SK-N-SH (cell line): ENCODE data around the gene CENPO. TPM values are rescaled to one million over a fixed set of nuclear protein-coding genes. Genes with fewer than 3 reads are reported as not detected.

ENCODE experiments used
- CTCF ChIA-PET: fragments of 300-600, 350-600 bp; formaldehyde crosslinking; extraction: SDS; loops from one replicate; lab custom pipeline; 2021; lab: Yijun Ruan, JAX
- POLR2A ChIA-PET: fragments of 350-600 bp; sonication (Branson Sonifier 250); formaldehyde crosslinking; extraction: SDS; loops from one replicate; lab custom pipeline; 2020; ENCODE audit warnings: antibody characterized with exemption, inconsistent platforms; lab: Yijun Ruan, JAX
- DNase-seq: peaks from one replicate; pipeline ENCODE4 v3.0.0; 2012
- H2AFZ ChIP-seq: fragments of 200-600 bp; sonication (generic); 2 replicates; pipeline ENCODE4 v1.8.1; 2016; ENCODE audit warnings: antibody characterized with exemption, mild to moderate bottlenecking, low read depth
- H3F3A ChIP-seq: fragments of 200-600 bp; sonication (generic); replicated peaks from 2 replicates; pipeline ENCODE3; 2016; ENCODE audit warnings: antibody characterized with exemption, mild to moderate bottlenecking; ENCODE audit not compliant: insufficient read depth
- H3K27ac ChIP-seq, 2 experiments: fragments of 200-500 bp in 1 of 2; fragments of 200-600 bp in 1 of 2; sonication (Bioruptor generic) in 1 of 2; sonication (generic), shearing (Covaris generic) in 1 of 2; 2 replicates each; pipeline versions ENCODE4 v1.5.1 to v1.6.1; 2014 to 2016; ENCODE audit warnings: low read depth in 2 of 2, inconsistent platforms in 1 of 2, low read length in 1 of 2, mild to moderate bottlenecking in 1 of 2, mixed read lengths in 1 of 2
- H3K27me3 ChIP-seq: fragments of 200-600 bp; sonication (generic), shearing (Covaris generic); 2 replicates; pipeline ENCODE4 v1.6.1; 2016; ENCODE audit warnings: mixed run types; ENCODE audit not compliant: insufficient read depth
- H3K36me3 ChIP-seq, 2 experiments: fragments of 200-500 bp in 1 of 2; fragments of 200-600 bp in 1 of 2; sonication (Bioruptor generic) in 1 of 2; sonication (generic) in 1 of 2; replicated peaks in 1 of 2; 2 replicates each; pipeline versions ENCODE3 to v1.5.1; 2014 to 2016; ENCODE audit warnings: low read length in 1 of 2, mild to moderate bottlenecking in 1 of 2; ENCODE audit not compliant: insufficient read depth in 2 of 2, control insufficient read depth in 1 of 2
- H3K4me1 ChIP-seq, 2 experiments: fragments of 200-500 bp in 1 of 2; fragments of 200-600 bp in 1 of 2; sonication (Bioruptor generic) in 1 of 2; sonication (generic), shearing (Covaris generic) in 1 of 2; 2 replicates each; pipeline versions ENCODE4 v1.5.1 to v1.6.1; 2014 to 2016; ENCODE audit warnings: low read depth in 1 of 2, low read length in 1 of 2, mixed run types in 1 of 2; ENCODE audit not compliant: insufficient read depth in 2 of 2, control insufficient read depth in 1 of 2
- H3K4me2 ChIP-seq: fragments of 200-600 bp; sonication (generic), shearing (Covaris generic); 2 replicates; pipeline ENCODE4 v1.6.1; 2017; ENCODE audit warnings: mixed run types
- H3K4me3 ChIP-seq, 2 experiments: fragments of 200-500 bp in 1 of 2; fragments of 200-600 bp in 1 of 2; sonication (Bioruptor generic) in 1 of 2; sonication (generic), shearing (Covaris generic) in 1 of 2; 2 replicates each; pipeline versions ENCODE4 v1.5.1 to v1.8.1; 2014 to 2016; ENCODE audit warnings: low read depth in 2 of 2, inconsistent platforms in 1 of 2, low read length in 1 of 2, mild to moderate bottlenecking in 1 of 2, mixed read lengths in 1 of 2, moderate library complexity in 1 of 2
- H3K79me2 ChIP-seq: fragments of 200-600 bp; sonication (generic); 2 replicates; pipeline ENCODE4 v1.8.1; 2017; ENCODE audit warnings: mild to moderate bottlenecking; ENCODE audit not compliant: insufficient read depth
- H3K9ac ChIP-seq: fragments of 200-600 bp; sonication (generic); 2 replicates; pipeline ENCODE4 v1.6.1; 2017; ENCODE audit warnings: mixed run types
- H3K9me2 ChIP-seq: fragments of 200-600 bp; sonication (generic); 2 replicates; pipeline ENCODE4 v1.6.1; 2017; ENCODE audit warnings: mixed run types
- H3K9me3 ChIP-seq: fragments of 200-600 bp; sonication (generic); 2 replicates; pipeline ENCODE4 v1.6.1; 2017; ENCODE audit warnings: mixed run types, mild to moderate bottlenecking, moderate library complexity
- H4K20me1 ChIP-seq: fragments of 200-600 bp; sonication (generic); 2 replicates; pipeline ENCODE4 v1.6.1; 2017; ENCODE audit warnings: mild to moderate bottlenecking, mixed run types; ENCODE audit not compliant: insufficient read depth
- CHD2 ChIP-seq: fragments of 150-350 bp; IDR thresholded peaks from 2 replicates; pipeline ENCODE4 v1.6.1; 2018; ENCODE audit warnings: low read length; ENCODE audit not compliant: partially characterized antibody
- ELF1 ChIP-seq: IDR thresholded peaks from 2 replicates; pipeline ENCODE4 v1.4.0; 2012
- GATA2 ChIP-seq: sonication (generic); formaldehyde crosslinking; IDR thresholded peaks from 2 replicates; pipeline ENCODE4 v1.5.0; 2020; ENCODE audit warnings: mild to moderate bottlenecking, missing genetic modification reagents
- MEF2A ChIP-seq: IDR thresholded peaks from 2 replicates; pipeline ENCODE4 v1.4.0; 2012; ENCODE audit warnings: low read depth, borderline replicate concordance
- NFIC ChIP-seq: IDR thresholded peaks from 2 replicates; pipeline ENCODE4 v1.4.0; 2012; ENCODE audit warnings: borderline replicate concordance
- POLR2AphosphoS5 ChIP-seq: IDR thresholded peaks from 2 replicates; pipeline ENCODE4 v1.6.1; 2012; ENCODE audit warnings: low read depth, low read length
- REST ChIP-seq: IDR thresholded peaks from 2 replicates; pipeline ENCODE4 v1.6.1; 2012; ENCODE audit warnings: mild to moderate bottlenecking, low read depth, low read length, moderate library complexity
- TEAD4 ChIP-seq: IDR thresholded peaks from 2 replicates; pipeline ENCODE4 v1.4.0; 2012; ENCODE audit warnings: mild to moderate bottlenecking, borderline replicate concordance; ENCODE audit not compliant: insufficient read depth
- USF2 ChIP-seq: fragments of 150-350 bp; IDR thresholded peaks from 2 replicates; pipeline ENCODE4 v1.6.1; 2017; ENCODE audit warnings: antibody characterized with exemption, low read length, low read depth, borderline replicate concordance
- WGBS: methylation state at CpG from one replicate; pipeline ENCODE4 v1.1.6; 2017; ENCODE audit warnings: low lambda C conversion rate; 5-methylcytosine and 5-hydroxymethylcytosine counted together
- polyA plus RNA-seq, 3 experiments: library from polyadenylated mRNA; depleted of rRNA; stranded (reverse); fragments of >200 nt; gene quantifications; 2 replicates each; pipeline ENCODE4 v1.2.3, GENCODE V29; 2012
- TF ChIP-seq, protein P1 (sequence below): IDR thresholded peaks from 2 replicates; pipeline ENCODE4; 2012
- TF ChIP-seq, protein P2 (sequence below): IDR thresholded peaks from 2 replicates; pipeline ENCODE4 v1.4.0; 2012; ENCODE audit warnings: low read depth, borderline replicate concordance

The CENPO gene
- polyA plus RNA-seq, 1 of the 3 experiments (the other 2 are of a cell fraction): 18.3 TPM

GRCh38 chr2:24859968-24860600 is 66.9 kb downstream of the CENPO start:
- ChIA-PET POLR2A (no interaction called here), CTCF (interaction anchor here (2.2 kb wide), 1 partner anchor 32 kb away, joined by 6 read pairs; no protein-coding TSS in a partner anchor)
- H4K20me1 ChIP-seq: no peaks in the 10 kb centered on the region
- H3K4me1 ChIP-seq: peaks cover 8 to 10% of the 10 kb centered on the region in 2 experiments; a peak in 2 of 4 replicates
- H3K9ac ChIP-seq: no peak overlapping the region
- H3K27me3 ChIP-seq: no peaks in the 10 kb centered on the region
- H3K4me2 ChIP-seq: no peak overlapping the region
- no peaks in the 10 kb centered on the region for H3K9me2 ChIP-seq
- no peaks in the 10 kb centered on the region for H3K36me3 ChIP-seq
- H3F3A ChIP-seq: no peaks in the 10 kb centered on the region
- H2AFZ ChIP-seq: no peak overlapping the region
- no peaks in the 10 kb centered on the region for H3K9me3 ChIP-seq
- TF ChIP-seq, protein P1, sequence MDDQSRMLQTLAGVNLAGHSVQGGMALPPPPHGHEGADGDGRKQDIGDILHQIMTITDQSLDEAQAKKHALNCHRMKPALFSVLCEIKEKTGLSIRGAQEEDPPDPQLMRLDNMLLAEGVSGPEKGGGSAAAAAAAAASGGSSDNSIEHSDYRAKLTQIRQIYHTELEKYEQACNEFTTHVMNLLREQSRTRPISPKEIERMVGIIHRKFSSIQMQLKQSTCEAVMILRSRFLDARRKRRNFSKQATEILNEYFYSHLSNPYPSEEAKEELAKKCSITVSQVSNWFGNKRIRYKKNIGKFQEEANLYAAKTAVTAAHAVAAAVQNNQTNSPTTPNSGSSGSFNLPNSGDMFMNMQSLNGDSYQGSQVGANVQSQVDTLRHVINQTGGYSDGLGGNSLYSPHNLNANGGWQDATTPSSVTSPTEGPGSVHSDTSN: no peak
- TF ChIP-seq, protein P2, sequence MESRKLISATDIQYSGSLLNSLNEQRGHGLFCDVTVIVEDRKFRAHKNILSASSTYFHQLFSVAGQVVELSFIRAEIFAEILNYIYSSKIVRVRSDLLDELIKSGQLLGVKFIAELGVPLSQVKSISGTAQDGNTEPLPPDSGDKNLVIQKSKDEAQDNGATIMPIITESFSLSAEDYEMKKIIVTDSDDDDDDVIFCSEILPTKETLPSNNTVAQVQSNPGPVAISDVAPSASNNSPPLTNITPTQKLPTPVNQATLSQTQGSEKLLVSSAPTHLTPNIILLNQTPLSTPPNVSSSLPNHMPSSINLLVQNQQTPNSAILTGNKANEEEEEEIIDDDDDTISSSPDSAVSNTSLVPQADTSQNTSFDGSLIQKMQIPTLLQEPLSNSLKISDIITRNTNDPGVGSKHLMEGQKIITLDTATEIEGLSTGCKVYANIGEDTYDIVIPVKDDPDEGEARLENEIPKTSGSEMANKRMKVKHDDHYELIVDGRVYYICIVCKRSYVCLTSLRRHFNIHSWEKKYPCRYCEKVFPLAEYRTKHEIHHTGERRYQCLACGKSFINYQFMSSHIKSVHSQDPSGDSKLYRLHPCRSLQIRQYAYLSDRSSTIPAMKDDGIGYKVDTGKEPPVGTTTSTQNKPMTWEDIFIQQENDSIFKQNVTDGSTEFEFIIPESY: no peak
- TF ChIP-seq CHD2 (no peak), MEF2A (no peak)
- H3K27ac ChIP-seq: no peak overlapping the region
- 97% methylated on average over 10 of the region's 15 CpGs for WGBS
- no peaks in the 10 kb centered on the region for H3K79me2 ChIP-seq
- no peak for DNase-seq
- no peak overlapping the region for H3K4me3 ChIP-seq

GRCh38 chr2:24860631-24861030 is 67.4 kb downstream of the CENPO start:
- Histone ChIP-seq H3K4me3 (no peak overlapping the region), H2AFZ (no peak overlapping the region), H3K9me3 (no peaks in the 10 kb centered on the region), H3F3A (no peaks in the 10 kb centered on the region), H3K36me3 (no peaks in the 10 kb centered on the region), H3K9me2 (no peaks in the 10 kb centered on the region), H3K4me1 (peaks cover 4 to 8% of the 10 kb centered on the region in 2 experiments; a peak in 2 of 4 replicates), H3K27ac (no peak overlapping the region), H3K27me3 (no peaks in the 10 kb centered on the region), H3K79me2 (no peaks in the 10 kb centered on the region), H3K4me2 (no peak overlapping the region), H4K20me1 (no peaks in the 10 kb centered on the region), H3K9ac (no peak overlapping the region)
- ChIA-PET POLR2A (interaction anchor here (0.7 kb wide), 1 partner anchor 14 kb away, joined by 4 read pairs; no protein-coding TSS in a partner anchor), CTCF (no interaction called here)
- 98% methylated on average over 7 of the region's 7 CpGs for WGBS
- TF ChIP-seq GATA2 (CRISPR knock-in tag) (no peak), REST (no peak), TEAD4 (no peak), NFIC (no peak), POLR2AphosphoS5 (no peak), ELF1 (no peak), USF2 (no peak)
- DNase-seq: no peak
